ENCODE measurements around the gene ARHGAP10.

The ARHGAP10 gene

GRCh38 chr4:148006001-148006400 lies 274.1 kb downstream of the ARHGAP10 start:
- no peak for DNase-seq

- no peak for DNase-seq
Measured at GRCh38 chr4:148007314-148007760, 275.4 kb downstream of the ARHGAP10 start.

GRCh38 chr4:148007792-148008191 lies 275.9 kb downstream of the ARHGAP10 start:
- DNase-seq = no peak

GRCh38 chr4:148015058-148015457 lies 283.2 kb downstream of the ARHGAP10 start:
- DNase-seq = no peak

DNA sequence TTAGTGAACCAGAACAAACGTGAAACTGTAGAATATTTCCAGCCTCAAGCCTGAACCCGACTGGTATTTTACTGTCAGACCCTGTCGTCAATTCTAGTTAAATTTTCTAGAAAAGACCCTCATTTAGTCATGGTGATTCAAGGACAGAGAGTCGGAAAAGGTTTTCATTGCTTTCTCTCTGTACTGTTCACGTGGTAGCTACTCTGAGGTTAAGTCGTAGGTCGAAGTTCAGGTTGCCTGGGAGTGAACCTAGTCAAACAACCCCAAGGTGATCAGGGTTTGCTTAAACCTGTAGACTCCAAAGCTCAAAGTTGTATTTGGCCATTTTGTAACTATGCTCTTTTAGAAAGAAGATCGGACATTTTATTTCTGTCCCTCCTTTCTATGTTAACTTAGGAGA lies 283.6 kb downstream of the ARHGAP10 start:
- DNase-seq = no peak

DNA sequence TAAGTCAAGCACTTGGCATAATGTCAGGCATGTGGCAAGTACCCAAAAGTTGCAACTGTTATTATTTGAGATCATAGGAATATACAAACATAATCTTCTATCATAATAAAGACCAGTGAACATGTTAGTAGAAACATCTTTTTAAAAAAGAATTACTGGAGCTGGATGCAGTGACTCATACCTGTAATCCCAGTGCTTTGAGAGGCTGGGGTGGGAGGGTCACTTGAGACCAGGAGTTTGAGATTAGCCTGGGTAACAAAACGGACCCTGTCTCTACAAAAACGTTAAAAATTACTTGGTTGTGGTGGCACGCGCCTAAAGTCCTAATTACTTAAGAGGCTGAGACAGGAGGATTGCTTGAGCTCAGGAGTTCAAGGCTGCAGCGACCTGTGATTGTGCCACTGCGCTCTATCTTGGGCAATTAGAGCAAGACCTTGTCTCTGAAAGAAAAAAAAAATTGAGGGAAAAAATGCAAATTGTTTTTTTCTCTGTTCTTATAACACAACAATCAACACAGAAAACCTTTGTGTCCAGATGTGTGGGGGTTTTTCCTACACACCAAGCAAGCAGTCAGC lies 284.3 kb downstream of the ARHGAP10 start:
- no peak for DNase-seq

- no peak for DNase-seq
Measured at GRCh38 chr4:148017801-148018200, 285.9 kb downstream of the ARHGAP10 start.

DNA sequence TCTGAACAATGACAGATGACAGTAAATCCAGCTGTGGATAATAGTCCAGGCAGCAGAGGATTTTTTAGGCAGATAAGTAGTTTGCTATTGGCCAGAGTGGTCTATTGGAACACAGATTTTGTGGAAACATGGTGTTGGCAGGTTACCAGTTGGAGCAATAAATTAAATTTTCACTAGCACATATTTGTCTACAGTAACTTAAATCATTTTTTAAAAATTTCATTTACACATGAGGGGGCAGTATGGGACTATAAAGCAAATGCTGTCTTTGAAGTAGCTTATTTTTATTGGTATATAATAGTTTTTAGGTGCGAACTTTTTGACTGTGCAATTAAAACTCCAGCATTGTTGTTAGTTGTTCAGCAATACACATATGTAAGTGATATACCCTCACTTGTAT lies 289.8 kb downstream of the ARHGAP10 start:
- DNase-seq = no peak

- no peak for DNase-seq
Measured at GRCh38 chr4:148022975-148023374, 291.1 kb downstream of the ARHGAP10 start.

DNA sequence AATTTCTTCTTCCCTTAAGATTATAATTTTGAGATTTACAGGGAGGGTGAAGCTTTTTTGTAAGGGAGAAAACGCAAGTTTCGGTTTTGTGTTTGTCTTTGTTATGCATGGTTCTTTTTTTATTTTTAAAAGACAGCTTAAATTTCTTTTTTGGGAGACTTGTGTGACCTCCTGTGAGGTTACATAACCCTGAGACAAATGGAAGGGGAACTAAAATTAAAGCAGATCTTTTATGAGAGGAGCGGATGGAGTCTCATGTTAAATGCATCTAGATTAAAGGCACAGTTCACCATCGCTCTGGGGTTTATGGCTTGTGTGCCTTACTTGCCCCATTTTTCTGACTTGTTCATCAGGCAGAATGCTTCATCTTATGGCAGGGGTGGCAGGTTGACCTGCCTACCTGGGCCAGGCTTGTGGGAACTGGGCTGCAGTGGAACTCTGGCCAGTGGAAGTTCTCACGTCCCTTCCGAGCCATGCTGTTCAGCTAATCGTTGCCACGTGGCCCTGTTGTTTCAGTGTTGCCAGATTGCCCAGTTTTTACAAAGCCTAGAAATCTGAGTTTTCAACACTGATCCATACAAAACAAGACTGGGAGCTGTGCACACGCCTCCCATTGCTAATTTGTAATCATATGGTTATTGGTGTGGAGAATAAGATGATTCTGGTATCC lies 291.8 kb downstream of the ARHGAP10 start:
- DNase-seq = no peak

DNA sequence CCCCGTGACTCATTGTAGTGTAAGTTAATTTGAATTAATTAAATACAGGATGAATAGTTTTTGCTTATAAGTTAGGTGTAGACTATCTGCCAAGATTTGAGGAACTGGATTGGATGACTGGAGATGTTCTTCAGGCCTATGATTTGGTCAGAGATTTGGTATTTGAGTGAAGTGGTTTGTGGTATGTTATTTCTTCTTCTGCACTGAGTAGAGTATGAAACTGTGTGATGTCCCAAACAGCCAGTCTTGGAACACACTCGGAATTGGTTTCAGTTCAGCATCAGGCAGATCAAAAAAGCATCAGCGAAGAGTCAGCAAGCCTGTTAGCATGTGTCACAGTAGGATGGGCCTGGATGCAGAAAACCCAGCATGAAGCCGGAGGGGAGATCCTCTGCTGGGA lies 294.1 kb downstream of the ARHGAP10 start:
- no peak for DNase-seq

DNA sequence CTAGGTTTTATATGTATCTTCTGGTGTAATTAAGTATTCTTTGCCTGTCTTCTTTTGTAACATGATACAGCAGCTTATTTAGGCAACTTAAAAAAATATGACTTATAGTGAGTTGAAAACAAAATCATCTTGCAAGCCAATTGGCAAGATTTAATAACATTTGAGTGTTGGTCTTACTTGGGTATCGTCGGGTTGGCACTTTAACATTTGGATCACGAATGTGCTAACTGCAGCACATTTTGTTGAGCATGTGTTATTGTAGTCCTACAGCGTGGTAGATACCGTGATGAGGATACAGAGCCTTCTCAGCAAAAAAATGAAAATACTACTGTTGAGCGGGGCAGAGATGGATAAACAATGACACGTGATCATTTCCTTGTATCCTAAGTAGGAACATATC lies 295.3 kb downstream of the ARHGAP10 start:
- no peak for DNase-seq

DNA sequence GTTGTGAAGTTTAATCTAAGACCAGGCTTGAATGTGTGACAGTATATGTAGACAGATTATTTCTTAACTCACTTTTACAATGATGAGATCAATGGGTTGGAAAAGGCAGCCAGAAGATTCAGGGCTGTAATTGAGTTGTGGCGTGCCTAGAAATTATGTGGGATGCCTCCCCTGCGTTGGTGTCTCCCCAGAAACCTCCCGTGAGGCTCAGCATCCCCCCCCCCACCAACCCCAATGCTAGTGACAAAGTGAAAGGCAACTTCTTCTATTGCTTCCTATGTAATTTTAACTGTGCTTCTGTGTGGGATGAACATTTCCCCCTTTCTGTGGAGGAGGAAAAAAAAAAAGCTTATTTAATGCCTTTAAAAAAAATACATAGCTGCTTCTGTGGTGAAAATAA lies 297.9 kb downstream of the ARHGAP10 start:
- DNase-seq = no peak

- no peak for DNase-seq
Measured at GRCh38 chr4:148030193-148030873, 298.4 kb downstream of the ARHGAP10 start.

DNA sequence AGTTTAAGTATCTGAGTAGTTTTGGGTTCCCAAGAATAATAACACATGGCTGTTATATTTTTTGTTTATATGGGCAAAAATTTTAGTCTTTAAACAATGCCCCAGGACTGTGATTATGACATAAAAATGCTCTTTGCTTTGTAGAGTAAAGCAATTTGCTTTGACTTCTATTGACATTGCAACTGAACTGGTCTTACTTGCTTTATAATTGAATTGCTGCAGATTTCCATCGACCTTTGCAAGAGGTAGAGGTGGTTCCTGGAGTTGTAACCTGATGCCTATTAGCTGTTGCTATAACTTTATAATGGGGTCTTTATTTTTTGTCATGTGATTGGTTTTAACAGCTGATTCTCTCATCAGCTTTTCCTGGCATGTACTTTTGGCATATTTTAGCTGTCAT lies 302.9 kb downstream of the ARHGAP10 start:
- DNase-seq = no peak

DNA sequence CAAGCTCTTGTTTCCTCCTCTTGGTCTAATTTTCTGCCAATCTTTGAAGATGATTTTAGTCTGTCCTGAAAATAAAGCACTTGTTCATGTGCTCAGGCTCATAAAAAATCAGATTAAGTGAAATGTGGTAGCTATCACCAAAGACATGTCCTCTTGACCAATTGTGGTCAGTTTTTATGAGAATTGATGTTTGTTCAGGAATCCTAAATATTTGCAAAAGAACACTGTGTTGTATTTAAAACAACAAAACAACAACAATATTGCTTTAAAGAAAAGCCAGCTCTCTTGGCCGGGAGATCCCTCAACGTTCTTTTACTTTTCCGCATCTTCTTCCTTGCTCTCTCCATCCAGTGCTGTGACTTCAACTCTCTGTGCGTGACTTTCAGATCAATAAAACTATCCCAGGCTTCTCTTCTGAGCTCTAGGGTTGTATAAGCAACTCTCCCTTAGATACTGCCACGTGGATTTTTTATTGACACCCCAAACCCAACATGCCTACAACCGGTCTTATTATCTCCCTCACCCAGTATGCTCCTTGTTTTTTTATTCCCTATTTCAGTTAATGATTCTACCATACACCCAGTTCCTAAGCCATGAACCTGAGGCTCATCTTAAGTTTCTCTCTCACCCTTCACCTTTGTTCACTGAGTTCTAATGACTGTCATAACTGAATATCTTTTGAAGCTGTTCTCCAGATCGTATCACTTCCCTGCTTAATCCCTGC lies 309.9 kb downstream of the ARHGAP10 start:
- DNase-seq = no peak

DNA sequence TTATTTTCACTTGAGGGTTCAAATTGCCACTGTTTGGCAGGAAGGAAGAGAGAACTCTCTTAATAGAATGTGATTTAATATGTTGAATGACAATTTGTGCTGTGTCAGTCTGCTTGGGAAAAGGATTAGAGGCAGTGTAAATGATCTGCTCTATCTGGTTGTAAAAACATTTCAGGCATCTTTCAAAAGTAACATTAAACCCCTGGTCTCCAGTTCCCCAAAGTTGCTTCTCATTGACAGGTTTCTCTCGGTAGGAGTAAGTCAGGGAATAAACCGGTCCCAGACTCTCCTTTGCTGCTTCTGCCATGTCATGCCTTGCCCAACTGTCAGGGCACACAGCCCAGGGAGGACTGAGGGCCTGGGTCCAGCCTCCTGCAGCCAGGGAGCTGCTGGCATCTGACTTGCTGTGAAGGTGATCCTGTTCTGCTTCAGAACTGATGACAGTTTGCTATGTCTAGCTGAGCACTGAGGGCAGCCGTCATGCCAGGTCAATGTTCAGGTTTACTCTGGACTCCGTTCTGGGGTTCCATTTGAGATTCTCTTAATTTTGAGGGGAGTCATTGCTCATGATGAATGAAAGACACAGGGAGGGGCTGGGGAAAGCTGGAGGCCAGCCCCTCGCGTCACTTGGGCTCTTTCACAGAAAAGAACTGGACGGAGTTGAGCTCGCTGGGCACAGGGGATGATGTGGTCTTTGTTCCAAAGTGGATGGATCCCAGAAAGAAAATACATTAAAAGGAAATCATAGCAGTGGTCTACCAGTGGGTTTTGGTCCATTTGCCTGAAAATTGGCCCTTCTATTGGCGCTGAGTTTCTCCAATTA lies 312.4 kb downstream of the ARHGAP10 start:
- DNase-seq = no peak

- no peak for DNase-seq
Measured at GRCh38 chr4:148044912-148045352, 313.0 kb downstream of the ARHGAP10 start.

GRCh38 chr4:148048598-148048997 lies 316.7 kb downstream of the ARHGAP10 start:
- DNase-seq = no peak

DNA sequence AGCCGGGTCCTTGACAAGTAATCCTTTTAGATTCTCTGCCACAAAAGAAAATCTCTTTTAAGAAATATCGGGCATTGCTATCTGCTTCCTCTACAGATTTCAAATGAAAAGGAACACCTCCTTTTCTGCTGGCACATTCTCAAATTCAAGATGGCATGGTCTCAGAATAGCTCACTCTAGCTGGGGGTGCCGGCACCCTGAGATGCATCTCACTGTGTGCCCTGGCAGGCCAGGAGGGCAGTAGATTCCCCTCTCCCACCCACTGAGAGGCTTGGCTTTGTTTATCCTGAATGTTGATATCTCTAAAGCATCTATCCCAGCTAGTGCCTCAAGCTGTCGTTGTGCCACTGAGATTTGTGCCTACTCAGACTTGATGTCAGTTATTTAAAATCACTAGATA lies 319.5 kb downstream of the ARHGAP10 start:
- no peak for DNase-seq

GRCh38 chr4:148052448-148052847 lies 320.6 kb downstream of the ARHGAP10 start:
- DNase-seq = no peak

GRCh38 chr4:148053298-148054003 lies 321.6 kb downstream of the ARHGAP10 start:
- DNase-seq = no peak

All from NCI-H1694 treated with DMSO at 0.1 percent for 48 hours (cell line).